ENCODE data around the gene ZNF764. TPM values are rescaled to one million over a fixed set of nuclear protein-coding genes. Genes with fewer than 3 reads are reported as not detected.

Gene ZNF764
- total and polyA plus RNA-seq, 9 of the 15 experiments (the other 6 are each of a cell fraction or from before 2014, with no cell fraction given), result 0.69 to 10.1 (median 4.1) TPM

DNA sequence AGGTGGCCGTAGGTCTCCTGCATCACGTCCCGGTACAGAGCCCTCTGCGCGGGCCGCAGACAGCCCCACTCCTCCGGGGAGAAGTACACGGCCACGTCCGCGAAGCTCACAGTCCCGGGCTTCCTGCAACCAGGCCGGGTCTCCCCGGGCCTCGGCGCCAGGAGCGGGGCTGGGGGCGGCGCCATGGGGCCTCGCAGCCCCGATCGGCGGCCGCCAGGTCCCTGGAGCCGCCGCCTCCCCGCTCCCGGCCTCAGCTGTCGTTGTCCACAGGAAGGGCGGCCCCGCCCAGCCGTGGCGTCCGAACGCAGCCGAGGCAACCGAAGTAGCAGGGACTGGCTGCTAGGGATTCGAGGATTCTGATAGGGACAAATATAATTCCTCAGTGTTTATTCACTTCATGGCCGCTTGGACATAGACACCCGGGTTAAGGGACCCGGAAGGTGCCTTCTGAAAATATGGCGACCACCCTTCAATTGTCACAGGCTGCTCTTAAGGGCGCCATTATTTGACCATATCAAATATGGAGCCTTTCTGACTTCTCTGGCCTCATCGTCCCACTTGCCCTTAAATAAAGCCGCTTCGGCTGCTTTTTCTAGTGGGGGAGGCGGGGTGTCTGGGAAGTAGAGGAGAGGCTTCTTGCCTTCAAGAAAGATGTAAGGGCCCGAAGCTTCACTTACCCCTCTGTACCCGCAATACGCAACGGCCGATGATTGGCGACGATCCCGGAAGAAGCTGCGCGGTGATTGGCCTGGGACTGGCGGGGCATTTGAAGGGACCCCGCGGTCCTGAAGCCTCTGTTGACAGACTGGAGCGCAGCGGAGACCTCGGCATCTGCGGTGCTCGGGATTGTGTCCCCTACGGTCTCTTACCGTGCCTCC, 13.5 kb upstream of the ZNF764 start, which contains the start of gene ZNF688 (continued):
- peak; percentile 86 for TF ChIP-seq BACH1 (tag; IDR thresholded peaks at IDR 0.05)
- no peak for TF ChIP-seq CBFA2T3 (IDR thresholded peaks at IDR 0.05)
- TF ChIP-seq SIX5 (IDR thresholded peaks at IDR 0.05; ENCODE audit: borderline replicate concordance in 1 of 2, insufficient read depth in 1 of 2, low read depth in 1 of 2, low read length in 2 of 2), result peak; percentile 63 to 70; a peak in 3 of 4 replicates
- TF ChIP-seq, protein P1, sequence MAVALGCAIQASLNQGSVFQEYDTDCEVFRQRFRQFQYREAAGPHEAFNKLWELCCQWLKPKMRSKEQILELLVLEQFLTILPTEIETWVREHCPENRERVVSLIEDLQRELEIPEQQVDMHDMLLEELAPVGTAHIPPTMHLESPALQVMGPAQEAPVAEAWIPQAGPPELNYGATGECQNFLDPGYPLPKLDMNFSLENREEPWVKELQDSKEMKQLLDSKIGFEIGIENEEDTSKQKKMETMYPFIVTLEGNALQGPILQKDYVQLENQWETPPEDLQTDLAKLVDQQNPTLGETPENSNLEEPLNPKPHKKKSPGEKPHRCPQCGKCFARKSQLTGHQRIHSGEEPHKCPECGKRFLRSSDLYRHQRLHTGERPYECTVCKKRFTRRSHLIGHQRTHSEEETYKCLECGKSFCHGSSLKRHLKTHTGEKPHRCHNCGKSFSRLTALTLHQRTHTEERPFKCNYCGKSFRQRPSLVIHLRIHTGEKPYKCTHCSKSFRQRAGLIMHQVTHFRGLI (CRISPR knock-in tag; IDR thresholded peaks at IDR 0.05), result no peak
- TF ChIP-seq, protein P2, sequence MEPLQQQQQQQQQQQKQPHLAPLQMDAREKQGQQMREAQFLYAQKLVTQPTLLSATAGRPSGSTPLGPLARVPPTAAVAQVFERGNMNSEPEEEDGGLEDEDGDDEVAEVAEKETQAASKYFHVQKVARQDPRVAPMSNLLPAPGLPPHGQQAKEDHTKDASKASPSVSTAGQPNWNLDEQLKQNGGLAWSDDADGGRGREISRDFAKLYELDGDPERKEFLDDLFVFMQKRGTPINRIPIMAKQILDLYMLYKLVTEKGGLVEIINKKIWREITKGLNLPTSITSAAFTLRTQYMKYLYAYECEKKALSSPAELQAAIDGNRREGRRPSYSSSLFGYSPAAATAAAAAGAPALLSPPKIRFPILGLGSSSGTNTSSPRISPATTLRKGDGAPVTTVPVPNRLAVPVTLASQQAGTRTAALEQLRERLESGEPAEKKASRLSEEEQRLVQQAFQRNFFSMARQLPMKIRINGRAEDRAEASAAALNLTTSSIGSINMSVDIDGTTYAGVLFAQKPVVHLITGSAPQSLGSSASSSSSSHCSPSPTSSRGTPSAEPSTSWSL (CRISPR knock-in tag; IDR thresholded peaks at IDR 0.05; ENCODE audit: borderline replicate concordance), result no peak
- TF ChIP-seq C11orf30 (IDR thresholded peaks at IDR 0.05; ENCODE audit: low read depth), result peak; percentile 73
- TF ChIP-seq NCOA2 (IDR thresholded peaks at IDR 0.05; ENCODE audit: partially characterized antibody in 2 of 2), result no peak
- TF ChIP-seq ZNF197 (CRISPR knock-in tag; IDR thresholded peaks at IDR 0.05; ENCODE audit: low read depth), result peak; percentile 97
- peak; percentile 67 for TF ChIP-seq RFX1 (IDR thresholded peaks at IDR 0.05)
- TF ChIP-seq NFRKB (IDR thresholded peaks at IDR 0.05; ENCODE audit: low read depth), result peak; percentile 98
- TF ChIP-seq, protein P3, sequence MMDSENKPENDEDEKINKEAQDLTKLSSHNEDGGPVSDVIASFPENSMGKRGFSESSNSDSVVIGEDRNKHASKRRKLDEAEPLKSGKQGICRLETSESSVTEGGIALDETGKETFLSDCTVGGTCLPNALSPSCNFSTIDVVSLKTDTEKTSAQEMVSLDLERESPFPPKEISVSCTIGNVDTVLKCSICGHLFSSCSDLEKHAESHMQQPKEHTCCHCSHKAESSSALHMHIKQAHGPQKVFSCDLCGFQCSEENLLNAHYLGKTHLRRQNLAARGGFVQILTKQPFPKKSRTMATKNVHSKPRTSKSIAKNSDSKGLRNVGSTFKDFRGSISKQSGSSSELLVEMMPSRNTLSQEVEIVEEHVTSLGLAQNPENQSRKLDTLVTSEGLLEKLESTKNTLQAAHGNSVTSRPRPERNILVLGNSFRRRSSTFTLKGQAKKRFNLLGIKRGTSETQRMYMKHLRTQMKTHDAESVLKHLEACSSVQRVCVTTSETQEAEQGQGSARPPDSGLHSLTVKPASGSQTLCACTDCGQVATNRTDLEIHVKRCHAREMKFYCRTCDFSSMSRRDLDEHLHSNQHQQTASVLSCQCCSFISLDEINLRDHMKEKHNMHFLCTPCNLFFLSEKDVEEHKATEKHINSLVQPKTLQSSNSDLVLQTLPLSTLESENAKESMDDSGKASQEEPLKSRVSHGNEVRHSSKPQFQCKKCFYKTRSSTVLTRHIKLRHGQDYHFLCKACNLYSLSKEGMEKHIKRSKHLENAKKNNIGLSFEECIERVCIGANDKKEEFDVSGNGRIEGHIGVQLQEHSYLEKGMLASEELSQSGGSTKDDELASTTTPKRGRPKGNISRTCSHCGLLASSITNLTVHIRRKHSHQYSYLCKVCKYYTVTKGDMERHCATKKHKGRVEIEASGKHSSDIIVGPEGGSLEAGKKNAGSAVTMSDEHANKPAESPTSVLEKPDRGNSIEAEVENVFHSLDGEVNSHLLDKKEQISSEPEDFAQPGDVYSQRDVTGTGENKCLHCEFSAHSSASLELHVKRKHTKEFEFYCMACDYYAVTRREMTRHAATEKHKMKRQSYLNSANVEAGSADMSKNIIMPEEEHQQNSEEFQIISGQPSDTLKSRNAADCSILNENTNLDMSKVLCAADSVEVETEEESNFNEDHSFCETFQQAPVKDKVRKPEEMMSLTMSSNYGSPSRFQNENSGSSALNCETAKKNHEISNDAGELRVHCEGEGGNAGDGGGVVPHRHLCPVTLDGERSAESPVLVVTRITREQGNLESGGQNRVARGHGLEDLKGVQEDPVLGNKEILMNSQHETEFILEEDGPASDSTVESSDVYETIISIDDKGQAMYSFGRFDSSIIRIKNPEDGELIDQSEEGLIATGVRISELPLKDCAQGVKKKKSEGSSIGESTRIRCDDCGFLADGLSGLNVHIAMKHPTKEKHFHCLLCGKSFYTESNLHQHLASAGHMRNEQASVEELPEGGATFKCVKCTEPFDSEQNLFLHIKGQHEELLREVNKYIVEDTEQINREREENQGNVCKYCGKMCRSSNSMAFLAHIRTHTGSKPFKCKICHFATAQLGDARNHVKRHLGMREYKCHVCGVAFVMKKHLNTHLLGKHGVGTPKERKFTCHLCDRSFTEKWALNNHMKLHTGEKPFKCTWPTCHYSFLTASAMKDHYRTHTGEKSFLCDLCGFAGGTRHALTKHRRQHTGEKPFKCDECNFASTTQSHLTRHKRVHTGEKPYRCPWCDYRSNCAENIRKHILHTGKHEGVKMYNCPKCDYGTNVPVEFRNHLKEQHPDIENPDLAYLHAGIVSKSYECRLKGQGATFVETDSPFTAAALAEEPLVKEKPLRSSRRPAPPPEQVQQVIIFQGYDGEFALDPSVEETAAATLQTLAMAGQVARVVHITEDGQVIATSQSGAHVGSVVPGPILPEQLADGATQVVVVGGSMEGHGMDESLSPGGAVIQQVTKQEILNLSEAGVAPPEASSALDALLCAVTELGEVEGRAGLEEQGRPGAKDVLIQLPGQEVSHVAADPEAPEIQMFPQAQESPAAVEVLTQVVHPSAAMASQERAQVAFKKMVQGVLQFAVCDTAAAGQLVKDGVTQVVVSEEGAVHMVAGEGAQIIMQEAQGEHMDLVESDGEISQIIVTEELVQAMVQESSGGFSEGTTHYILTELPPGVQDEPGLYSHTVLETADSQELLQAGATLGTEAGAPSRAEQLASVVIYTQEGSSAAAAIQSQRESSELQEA (IDR thresholded peaks at IDR 0.05; ENCODE audit: low read depth), result no peak
- TF ChIP-seq TCF7 (IDR thresholded peaks at IDR 0.05; ENCODE audit: borderline replicate concordance), result 0 out of 2 replicates have a peak, but pooled peaks have one; percentile 66
- TF ChIP-seq, protein P4, sequence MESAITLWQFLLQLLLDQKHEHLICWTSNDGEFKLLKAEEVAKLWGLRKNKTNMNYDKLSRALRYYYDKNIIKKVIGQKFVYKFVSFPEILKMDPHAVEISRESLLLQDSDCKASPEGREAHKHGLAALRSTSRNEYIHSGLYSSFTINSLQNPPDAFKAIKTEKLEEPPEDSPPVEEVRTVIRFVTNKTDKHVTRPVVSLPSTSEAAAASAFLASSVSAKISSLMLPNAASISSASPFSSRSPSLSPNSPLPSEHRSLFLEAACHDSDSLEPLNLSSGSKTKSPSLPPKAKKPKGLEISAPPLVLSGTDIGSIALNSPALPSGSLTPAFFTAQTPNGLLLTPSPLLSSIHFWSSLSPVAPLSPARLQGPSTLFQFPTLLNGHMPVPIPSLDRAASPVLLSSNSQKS (CRISPR knock-in tag; IDR thresholded peaks at IDR 0.05), result no peak
- TF ChIP-seq JUNB (CRISPR knock-in tag; conservative IDR thresholded peaks at IDR 0.05), result no peak
- TF ChIP-seq HEY1 (CRISPR knock-in tag; IDR thresholded peaks at IDR 0.05; ENCODE audit: borderline replicate concordance), result no peak

All from K562 (cell line).